SU-DHL-6 (cell line): ENCODE results near the gene CHST6.
"Not testable (repeated sequence)": the region's sequence is repeated elsewhere in the genome, so short reads cannot be mapped to it uniquely, and the experiment has no call there.

ENCODE experiments used
- H2AFZ ChIP-seq: fragments of 200-600 bp; sonication (generic); 2 replicates; pipeline ENCODE4 v1.6.1; 2014; ENCODE audit warnings: low read depth, mild to moderate bottlenecking, moderate library complexity, mixed read lengths, antibody characterized with exemption, low read length; ENCODE audit not compliant: severe bottlenecking
- H3F3A ChIP-seq: fragments of 200-600 bp; shearing (Covaris generic); 2 replicates; pipeline ENCODE4 v1.6.0; 2016; ENCODE audit warnings: antibody characterized with exemption, mild to moderate bottlenecking; ENCODE audit not compliant: insufficient read depth
- H3K27ac ChIP-seq: fragments of 200-600 bp; sonication (generic); 2 replicates; pipeline ENCODE4 v1.5.1; 2016; ENCODE audit warnings: low read depth, mild to moderate bottlenecking, low read length, moderate library complexity, mixed read lengths
- H3K27me3 ChIP-seq: fragments of 200-600 bp; sonication (generic), shearing (Covaris generic); 2 replicates; pipeline ENCODE4 v1.6.0; 2014; ENCODE audit warnings: mild to moderate bottlenecking, low read length
- H3K36me3 ChIP-seq: fragments of 200-600 bp; sonication (generic); 2 replicates; pipeline ENCODE4 v1.6.1; 2014; ENCODE audit warnings: mild to moderate bottlenecking, low read length, mixed read lengths
- H3K4me2 ChIP-seq: fragments of 300-600, 200-600 bp; shearing (Covaris generic), sonication (generic); 2 replicates; pipeline ENCODE4 v1.6.0; 2014; ENCODE audit warnings: low read length, low read depth, mild to moderate bottlenecking; ENCODE audit not compliant: poor library complexity, severe bottlenecking
- H3K4me3 ChIP-seq: fragments of 200-600 bp; sonication (generic); 2 replicates; pipeline ENCODE4 v1.5.1; 2014; ENCODE audit warnings: antibody characterized with exemption, low read length, mild to moderate bottlenecking, mixed read lengths; ENCODE audit not compliant: insufficient read depth, poor library complexity, severe bottlenecking
- H3K79me2 ChIP-seq: fragments of 200-600 bp; sonication (generic); 2 replicates; pipeline ENCODE4 v1.6.1; 2014; ENCODE audit warnings: mild to moderate bottlenecking, low read length, moderate library complexity; ENCODE audit not compliant: insufficient read depth
- H3K9ac ChIP-seq: fragments of 200-600 bp; sonication (generic); 2 replicates; pipeline ENCODE4 v1.7.0; 2014; ENCODE audit warnings: mild to moderate bottlenecking, low read length
- H3K9me2 ChIP-seq: fragments of 200-600 bp; sonication (generic); replicated peaks from 2 replicates; pipeline ENCODE4 v1.6.1; 2014; ENCODE audit warnings: low read length; ENCODE audit not compliant: insufficient read depth
- H3K9me3 ChIP-seq: fragments of 200-600 bp; sonication (generic); 2 replicates; pipeline ENCODE4 v1.6.1; 2014; ENCODE audit warnings: low read length, mixed read lengths; ENCODE audit not compliant: insufficient read depth
- H4K20me1 ChIP-seq: fragments of 200-600 bp; sonication (generic); 2 replicates; pipeline ENCODE4 v1.6.1; 2014; ENCODE audit warnings: low read depth, mild to moderate bottlenecking, antibody characterized with exemption, low read length, moderate library complexity, mixed read lengths
- EZH2phosphoT487 ChIP-seq: fragments of 200-600 bp; sonication (generic), shearing (Covaris generic); conservative IDR thresholded peaks from 2 replicates; pipeline ENCODE4 v1.6.1; 2018; ENCODE audit warnings: mild to moderate bottlenecking, antibody characterized with exemption, low read length, moderate library complexity, mixed read lengths
- TF ChIP-seq, protein P1 (sequence below): fragments of 200-600 bp; sonication (generic); IDR thresholded peaks from one replicate; pipeline ENCODE4 v1.5.1; 2017; ENCODE audit warnings: antibody characterized with exemption, mild to moderate bottlenecking, low read length, moderate library complexity; ENCODE audit not compliant: insufficient read depth, poor library complexity, severe bottlenecking

The CHST6 gene

DNA sequence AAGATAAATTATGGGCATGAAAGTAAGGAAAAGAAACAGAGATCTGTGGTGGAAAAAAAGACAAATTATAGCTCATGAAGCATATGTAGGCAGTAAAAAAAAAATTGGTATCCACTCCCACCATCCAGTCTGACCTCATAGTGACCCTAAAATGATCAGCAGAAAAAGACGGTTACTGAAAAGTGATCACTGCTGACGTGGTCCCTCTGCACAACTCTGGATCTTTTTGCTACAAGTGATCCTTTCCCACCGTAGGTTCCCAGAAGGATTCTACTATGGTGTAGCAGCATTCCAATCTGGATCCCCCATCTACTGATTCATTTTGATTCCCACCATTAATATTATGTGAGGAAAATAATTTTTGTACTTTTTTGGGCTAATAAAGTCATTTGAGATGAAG is 10.9 kb upstream of the CHST6 start:
- Histone ChIP-seq H3K27me3 (no peaks in the 10 kb centered on the region), H3K9ac (no peak overlapping the region), H3K4me2 (no peak overlapping the region), H3K4me3 (no peak overlapping the region), H3F3A (no peaks in the 10 kb centered on the region), H3K79me2 (no peaks in the 10 kb centered on the region), H4K20me1 (no peaks in the 10 kb centered on the region), H3K36me3 (no peaks in the 10 kb centered on the region), H3K9me3 (no peaks in the 10 kb centered on the region), H2AFZ (no peak overlapping the region), H3K9me2 (no peaks in the 10 kb centered on the region), H3K27ac (no peak overlapping the region)
- TF ChIP-seq, protein P1, sequence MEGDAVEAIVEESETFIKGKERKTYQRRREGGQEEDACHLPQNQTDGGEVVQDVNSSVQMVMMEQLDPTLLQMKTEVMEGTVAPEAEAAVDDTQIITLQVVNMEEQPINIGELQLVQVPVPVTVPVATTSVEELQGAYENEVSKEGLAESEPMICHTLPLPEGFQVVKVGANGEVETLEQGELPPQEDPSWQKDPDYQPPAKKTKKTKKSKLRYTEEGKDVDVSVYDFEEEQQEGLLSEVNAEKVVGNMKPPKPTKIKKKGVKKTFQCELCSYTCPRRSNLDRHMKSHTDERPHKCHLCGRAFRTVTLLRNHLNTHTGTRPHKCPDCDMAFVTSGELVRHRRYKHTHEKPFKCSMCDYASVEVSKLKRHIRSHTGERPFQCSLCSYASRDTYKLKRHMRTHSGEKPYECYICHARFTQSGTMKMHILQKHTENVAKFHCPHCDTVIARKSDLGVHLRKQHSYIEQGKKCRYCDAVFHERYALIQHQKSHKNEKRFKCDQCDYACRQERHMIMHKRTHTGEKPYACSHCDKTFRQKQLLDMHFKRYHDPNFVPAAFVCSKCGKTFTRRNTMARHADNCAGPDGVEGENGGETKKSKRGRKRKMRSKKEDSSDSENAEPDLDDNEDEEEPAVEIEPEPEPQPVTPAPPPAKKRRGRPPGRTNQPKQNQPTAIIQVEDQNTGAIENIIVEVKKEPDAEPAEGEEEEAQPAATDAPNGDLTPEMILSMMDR = no peak
- no peak for TF ChIP-seq EZH2phosphoT487

DNA sequence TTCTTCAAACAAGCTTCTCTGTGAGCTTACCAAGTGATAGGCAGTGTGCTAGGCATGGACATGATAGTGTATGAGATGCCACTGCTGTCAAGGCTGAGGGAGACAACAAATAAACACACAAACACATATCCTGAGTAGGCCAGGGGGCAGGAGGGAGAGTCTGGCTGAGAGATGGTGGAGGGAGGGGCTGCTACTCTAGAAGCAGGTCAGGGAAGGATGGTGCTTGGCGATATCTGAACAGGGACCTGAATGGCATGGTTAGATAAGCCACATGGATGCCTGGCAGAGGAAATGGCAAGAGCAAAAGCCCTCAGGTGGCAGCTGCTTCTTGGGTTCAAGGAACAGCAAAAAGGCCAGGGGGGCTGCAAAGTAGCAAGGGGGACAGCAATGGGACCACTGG is 8.6 kb upstream of the CHST6 start:
- Histone ChIP-seq H4K20me1 (no peaks in the 10 kb centered on the region), H3K79me2 (no peaks in the 10 kb centered on the region), H3K9me2 (no peaks in the 10 kb centered on the region), H3K4me3 (no peak overlapping the region), H3K4me2 (no peak overlapping the region), H2AFZ (no peak overlapping the region), H3K27me3 (no peaks in the 10 kb centered on the region), H3K9me3 (no peaks in the 10 kb centered on the region), H3K9ac (no peak overlapping the region), H3K36me3 (no peaks in the 10 kb centered on the region), H3F3A (no peaks in the 10 kb centered on the region), H3K27ac (no peak overlapping the region)
- TF ChIP-seq, protein P1 = no peak
- no peak for TF ChIP-seq EZH2phosphoT487

- H3K4me2 ChIP-seq = no peak overlapping the region
- no peaks in the 10 kb centered on the region for H3K79me2 ChIP-seq
- H3K4me3 ChIP-seq = no peak overlapping the region
- H3K9me3 ChIP-seq = no peaks in the 10 kb centered on the region
- no peaks in the 10 kb centered on the region for H3K9me2 ChIP-seq
- no peak for TF ChIP-seq EZH2phosphoT487
- TF ChIP-seq, protein P1 = no peak
- H3F3A ChIP-seq = no peaks in the 10 kb centered on the region
- no peak overlapping the region for H2AFZ ChIP-seq
- no peaks in the 10 kb centered on the region for H4K20me1 ChIP-seq
- H3K27me3 ChIP-seq = no peaks in the 10 kb centered on the region
- no peak overlapping the region for H3K27ac ChIP-seq
- no peaks in the 10 kb centered on the region for H3K36me3 ChIP-seq
- no peak overlapping the region for H3K9ac ChIP-seq
Measured at GRCh38 chr16:75502916-75503605, 7.8 kb upstream of the CHST6 start.

GRCh38 chr16:75501820-75502219 is 6.6 kb upstream of the CHST6 start:
- H3K27ac ChIP-seq, H3K79me2 ChIP-seq, H3K36me3 ChIP-seq, H3K9me2 ChIP-seq, H3K4me3 ChIP-seq, H3K4me2 ChIP-seq, H3K27me3 ChIP-seq, H3K9me3 ChIP-seq, H4K20me1 ChIP-seq, H2AFZ ChIP-seq, H3K9ac ChIP-seq, H3F3A ChIP-seq: not testable (repeated sequence)
